ENCODE data around the gene GUCA2B. TPM values are rescaled to one million over a fixed set of nuclear protein-coding genes. Genes with fewer than 3 reads are reported as not detected.

Gene GUCA2B
- total RNA-seq, 4 donors from 2014 or later: not detected

GRCh38 chr1:42141978-42142377 is 11.2 kb upstream of the GUCA2B start:
- DNase-seq (ENCODE audit: low spot score) (no peak), ATAC-seq (ENCODE audit: low FRiP score) (no peak)
- TF ChIP-seq CTCF (IDR thresholded peaks at IDR 0.05): no peak

- DNase-seq (ENCODE audit: low spot score) (no peak), ATAC-seq (ENCODE audit: low FRiP score) (no peak)
- TF ChIP-seq CTCF (IDR thresholded peaks at IDR 0.05): no peak
These were observed 10.1 kb upstream of the GUCA2B start for GRCh38 chr1:42142894-42143675.

GRCh38 chr1:42143896-42144710 is 9.1 kb upstream of the GUCA2B start:
- DNase-seq (ENCODE audit: low spot score) (no peak), ATAC-seq (ENCODE audit: low FRiP score) (no peak)
- TF ChIP-seq CTCF (IDR thresholded peaks at IDR 0.05): no peak

- ATAC-seq (ENCODE audit: low FRiP score) (no peak), DNase-seq (ENCODE audit: low spot score) (no peak)
- TF ChIP-seq CTCF (IDR thresholded peaks at IDR 0.05): no peak
These were observed 8.4 kb upstream of the GUCA2B start for GRCh38 chr1:42144711-42145388.

GRCh38 chr1:42145389-42145716 is 7.9 kb upstream of the GUCA2B start:
- ATAC-seq (ENCODE audit: low FRiP score) (no peak), DNase-seq (ENCODE audit: low spot score) (no peak)
- no peak for TF ChIP-seq CTCF (IDR thresholded peaks at IDR 0.05)

- ATAC-seq (ENCODE audit: low FRiP score) (no peak), DNase-seq (ENCODE audit: low spot score) (no peak)
- TF ChIP-seq CTCF (IDR thresholded peaks at IDR 0.05): no peak
These were observed 7.2 kb upstream of the GUCA2B start for GRCh38 chr1:42145764-42146625.

All from omental fat pad (tissue), 4 donors.